Measurements from ENCODE around the gene HEMGN.

Gene HEMGN

DNA sequence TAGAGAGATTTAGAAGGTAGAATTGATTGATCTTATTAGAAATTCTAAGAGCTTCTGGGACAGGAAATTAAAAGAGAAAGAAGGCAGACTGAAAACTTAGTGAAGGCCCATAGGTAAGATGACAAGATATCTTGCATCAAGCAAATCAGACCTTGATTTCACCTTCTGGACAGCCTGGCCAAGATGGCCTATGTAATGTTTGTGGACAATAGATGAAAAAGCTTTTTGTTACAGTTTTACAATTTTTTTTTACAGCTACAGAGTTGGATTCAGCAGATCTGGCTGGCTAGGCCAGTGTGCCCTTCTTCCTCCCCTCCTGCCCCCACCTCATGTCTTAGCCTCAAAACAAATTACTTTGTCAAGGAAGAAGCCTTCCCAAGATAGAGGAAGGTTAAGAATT lies 21.6 kb upstream of the HEMGN start:
- Histone ChIP-seq H2BK12ac (ENCODE audit: low read length) (no peak overlapping the region), H3K36me3 (ENCODE audit: control insufficient read depth in 1 of 2, insufficient read depth in 2 of 2, low read length in 2 of 2) (no peaks in the 10 kb centered on the region), H3K23ac (ENCODE audit: low read length) (no peak overlapping the region), H4K8ac (ENCODE audit: low read depth, low read length) (no peak overlapping the region), H3K27me3 (ENCODE audit: insufficient read depth, low read length) (no peaks in the 10 kb centered on the region), H3K79me1 (ENCODE audit: low read length) (no peaks in the 10 kb centered on the region), H3K4me3 (ENCODE audit: low read depth, low read length) (no peak overlapping the region), H3K4me1 (ENCODE audit: control insufficient read depth in 1 of 2, insufficient read depth in 2 of 2, low read length in 2 of 2) (no peaks in the 10 kb centered on the region), H4K12ac (ENCODE audit: low read depth, low read length) (no peak overlapping the region), H2BK120ac (ENCODE audit: insufficient read depth, low read length, poor library complexity) (no peak overlapping the region), H2BK5ac (ENCODE audit: low read depth, low read length, poor library complexity) (no peak overlapping the region), H3K4ac (ENCODE audit: low read depth, low read length) (no peak overlapping the region), H3K79me2 (ENCODE audit: control insufficient read depth, insufficient read depth, low read length, poor library complexity) (no peaks in the 10 kb centered on the region), H3K27ac (ENCODE audit: low read depth, low read length) (no peak overlapping the region), H3K14ac (ENCODE audit: low read length) (no peak overlapping the region), H3K18ac (ENCODE audit: low read length) (no peak overlapping the region), H3K4me2 (ENCODE audit: low read length) (no peak overlapping the region), H3K9me3 (ENCODE audit: insufficient read depth, low read depth, low read length) (no peaks in the 10 kb centered on the region), H4K91ac (ENCODE audit: low read depth, low read length) (no peak overlapping the region), H2AK5ac (ENCODE audit: low read length) (no peak overlapping the region), H2AFZ (ENCODE audit: insufficient read depth, low read length, poor library complexity) (no peak overlapping the region), H3K9ac (ENCODE audit: low read length) (no peak overlapping the region)
- no peak for DNase-seq

DNA sequence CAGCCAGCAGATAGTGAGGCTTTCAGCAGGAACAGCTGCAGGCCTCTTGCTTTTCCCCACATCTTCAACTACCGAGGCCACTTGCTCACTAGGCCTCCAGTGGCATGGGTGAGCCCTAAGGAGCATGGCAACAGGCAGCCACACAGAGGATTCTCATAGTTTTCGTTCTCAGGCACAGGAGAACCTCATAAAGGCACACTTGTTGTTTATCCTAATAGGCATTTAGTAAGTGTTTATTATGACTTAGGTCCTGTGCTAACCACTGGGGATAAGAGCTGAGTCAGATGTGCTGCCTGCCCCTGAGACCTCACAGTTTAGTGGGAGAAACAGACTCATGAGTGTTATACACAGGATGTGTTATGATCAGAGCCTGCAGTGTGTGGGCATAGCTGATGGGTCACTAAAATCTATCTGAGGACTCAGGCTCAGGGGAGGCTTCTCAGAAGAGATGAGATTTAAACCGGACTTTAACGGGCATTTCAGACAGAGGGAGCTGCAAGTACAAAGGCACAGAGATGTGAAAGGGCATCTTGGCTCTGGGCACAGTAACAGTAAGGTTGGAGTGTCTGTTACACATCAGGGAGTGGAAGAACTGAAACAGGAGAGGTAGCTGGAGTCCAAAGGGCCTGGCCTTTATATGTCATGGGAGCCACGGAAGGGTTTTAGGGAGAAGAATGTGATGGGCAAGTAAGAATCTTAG lies 21.0 kb upstream of the HEMGN start:
- Histone ChIP-seq H3K23ac (ENCODE audit: low read length) (no peak overlapping the region), H3K79me2 (ENCODE audit: control insufficient read depth, insufficient read depth, low read length, poor library complexity) (no peaks in the 10 kb centered on the region)

DNA sequence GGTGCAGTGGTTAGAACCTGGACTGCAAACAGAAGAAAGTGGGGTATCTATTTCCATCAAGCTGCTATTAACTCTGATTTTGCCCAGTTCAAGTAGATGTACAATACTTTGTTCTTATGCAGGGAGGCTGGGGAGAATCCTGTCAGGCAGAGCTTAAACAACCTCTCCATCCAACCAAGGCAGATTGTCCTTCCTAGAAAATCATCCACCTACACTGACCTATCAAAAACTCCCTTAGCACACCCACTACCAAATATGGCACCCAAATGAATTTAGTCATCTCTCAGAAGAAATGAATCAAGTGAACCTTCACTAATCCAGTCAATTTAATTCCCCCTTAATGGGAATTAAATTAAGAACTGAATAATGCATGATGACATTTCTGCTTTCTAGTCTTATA lies 18.4 kb upstream of the HEMGN start:
- H3K4me2 ChIP-seq (ENCODE audit: low read length): no peak overlapping the region
- H3K4ac ChIP-seq (ENCODE audit: low read depth, low read length): no peak overlapping the region

More for the DNA sequence above, 21.0 kb upstream of the HEMGN start:
- no peaks in the 10 kb centered on the region for H3K4me1 ChIP-seq (ENCODE audit: control insufficient read depth in 1 of 2, insufficient read depth in 2 of 2, low read length in 2 of 2)
- no peak overlapping the region for H3K18ac ChIP-seq (ENCODE audit: low read length)
- H4K91ac ChIP-seq (ENCODE audit: low read depth, low read length): no peak overlapping the region
- H3K4ac ChIP-seq (ENCODE audit: low read depth, low read length): no peak overlapping the region
- H3K4me2 ChIP-seq (ENCODE audit: low read length): no peak overlapping the region
- H3K27me3 ChIP-seq (ENCODE audit: insufficient read depth, low read length): no peaks in the 10 kb centered on the region
- H3K9me3 ChIP-seq (ENCODE audit: insufficient read depth, low read depth, low read length): no peaks in the 10 kb centered on the region
- WGBS (ENCODE audit: extremely low coverage, insufficient coverage, insufficient read length): no CpG with 5 or more reads among the region's 5 CpGs
- no peak overlapping the region for H4K12ac ChIP-seq (ENCODE audit: low read depth, low read length)
- no peak overlapping the region for H3K27ac ChIP-seq (ENCODE audit: low read depth, low read length)
- no peak overlapping the region for H3K9ac ChIP-seq (ENCODE audit: low read length)
- no peak for DNase-seq
- no peak overlapping the region for H3K14ac ChIP-seq (ENCODE audit: low read length)
- no peak overlapping the region for H2BK5ac ChIP-seq (ENCODE audit: low read depth, low read length, poor library complexity)
- H4K8ac ChIP-seq (ENCODE audit: low read depth, low read length): no peak overlapping the region
- H3K36me3 ChIP-seq (ENCODE audit: control insufficient read depth in 1 of 2, insufficient read depth in 2 of 2, low read length in 2 of 2): no peaks in the 10 kb centered on the region
- no peak overlapping the region for H2AFZ ChIP-seq (ENCODE audit: insufficient read depth, low read length, poor library complexity)
- H2BK12ac ChIP-seq (ENCODE audit: low read length): no peak overlapping the region
- no peak overlapping the region for H2AK5ac ChIP-seq (ENCODE audit: low read length)
- no peaks in the 10 kb centered on the region for H3K79me1 ChIP-seq (ENCODE audit: low read length)
- H2BK120ac ChIP-seq (ENCODE audit: insufficient read depth, low read length, poor library complexity): no peak overlapping the region
- no peak overlapping the region for H3K4me3 ChIP-seq (ENCODE audit: low read depth, low read length)

GRCh38 chr9:97954550-97954989 lies 16.6 kb upstream of the HEMGN start:
- Histone ChIP-seq H3K9ac (ENCODE audit: low read length) (no peak overlapping the region), H3K27ac (ENCODE audit: low read depth, low read length) (no peak overlapping the region), H2AFZ (ENCODE audit: insufficient read depth, low read length, poor library complexity) (no peak overlapping the region), H4K91ac (ENCODE audit: low read depth, low read length) (no peak overlapping the region), H3K27me3 (ENCODE audit: insufficient read depth, low read length) (no peaks in the 10 kb centered on the region), H3K4ac (ENCODE audit: low read depth, low read length) (no peak overlapping the region), H3K4me2 (ENCODE audit: low read length) (no peak overlapping the region), H3K4me3 (ENCODE audit: low read depth, low read length) (no peak overlapping the region), H2AK5ac (ENCODE audit: low read length) (no peak overlapping the region), H3K79me1 (ENCODE audit: low read length) (no peaks in the 10 kb centered on the region), H4K12ac (ENCODE audit: low read depth, low read length) (no peak overlapping the region), H4K8ac (ENCODE audit: low read depth, low read length) (no peak overlapping the region), H3K14ac (ENCODE audit: low read length) (no peak overlapping the region), H3K23ac (ENCODE audit: low read length) (no peak overlapping the region), H3K36me3 (ENCODE audit: control insufficient read depth in 1 of 2, insufficient read depth in 2 of 2, low read length in 2 of 2) (no peaks in the 10 kb centered on the region), H3K18ac (ENCODE audit: low read length) (no peak overlapping the region), H2BK5ac (ENCODE audit: low read depth, low read length, poor library complexity) (no peak overlapping the region), H2BK120ac (ENCODE audit: insufficient read depth, low read length, poor library complexity) (no peak overlapping the region), H3K9me3 (ENCODE audit: insufficient read depth, low read depth, low read length) (peaks cover 7% of the 10 kb centered on the region), H3K79me2 (ENCODE audit: control insufficient read depth, insufficient read depth, low read length, poor library complexity) (no peaks in the 10 kb centered on the region), H2BK12ac (ENCODE audit: low read length) (no peak overlapping the region), H3K4me1 (ENCODE audit: control insufficient read depth in 1 of 2, insufficient read depth in 2 of 2, low read length in 2 of 2) (no peaks in the 10 kb centered on the region)
- DNase-seq: peak; percentile 44 to 62

More for the DNA sequence above, 18.4 kb upstream of the HEMGN start:
- no peak overlapping the region for H4K12ac ChIP-seq (ENCODE audit: low read depth, low read length)
- no peaks in the 10 kb centered on the region for H3K4me1 ChIP-seq (ENCODE audit: control insufficient read depth in 1 of 2, insufficient read depth in 2 of 2, low read length in 2 of 2)
- H3K23ac ChIP-seq (ENCODE audit: low read length): no peak overlapping the region
- H3K27me3 ChIP-seq (ENCODE audit: insufficient read depth, low read length): no peaks in the 10 kb centered on the region
- H3K9me3 ChIP-seq (ENCODE audit: insufficient read depth, low read depth, low read length): no peaks in the 10 kb centered on the region
- H3K9ac ChIP-seq (ENCODE audit: low read length): no peak overlapping the region
- H4K91ac ChIP-seq (ENCODE audit: low read depth, low read length): no peak overlapping the region
- no peak for DNase-seq
- H3K4me3 ChIP-seq (ENCODE audit: low read depth, low read length): no peak overlapping the region
- no peak overlapping the region for H3K18ac ChIP-seq (ENCODE audit: low read length)
- H4K8ac ChIP-seq (ENCODE audit: low read depth, low read length): no peak overlapping the region
- H3K79me1 ChIP-seq (ENCODE audit: low read length): no peaks in the 10 kb centered on the region
- H3K14ac ChIP-seq (ENCODE audit: low read length): no peak overlapping the region
- no peaks in the 10 kb centered on the region for H3K79me2 ChIP-seq (ENCODE audit: control insufficient read depth, insufficient read depth, low read length, poor library complexity)
- no peaks in the 10 kb centered on the region for H3K36me3 ChIP-seq (ENCODE audit: control insufficient read depth in 1 of 2, insufficient read depth in 2 of 2, low read length in 2 of 2)
- H2BK120ac ChIP-seq (ENCODE audit: insufficient read depth, low read length, poor library complexity): no peak overlapping the region
- no peak overlapping the region for H2BK12ac ChIP-seq (ENCODE audit: low read length)
- H2BK5ac ChIP-seq (ENCODE audit: low read depth, low read length, poor library complexity): no peak overlapping the region
- H3K27ac ChIP-seq (ENCODE audit: low read depth, low read length): no peak overlapping the region
- H2AFZ ChIP-seq (ENCODE audit: insufficient read depth, low read length, poor library complexity): no peak overlapping the region
- H2AK5ac ChIP-seq (ENCODE audit: low read length): no peak overlapping the region

Data from trophoblast cell (in vitro differentiated cells and primary cell).